Neural progenitor cell (in vitro differentiated cells): Measurements from ENCODE around the gene TMEM107.

Experiments used
- EZH2 ChIP-seq: fragments of 200-600 bp; sonication (generic); IDR thresholded peaks from 2 replicates; pipeline ENCODE4 v1.6.1; 2017; ENCODE audit warnings: antibody characterized with exemption, mild to moderate bottlenecking, moderate library complexity
- EZH2phosphoT487 ChIP-seq: fragments of 200-600 bp; sonication (generic); IDR thresholded peaks from 2 replicates; pipeline ENCODE4 v1.6.1; 2017; ENCODE audit warnings: antibody characterized with exemption

DNA sequence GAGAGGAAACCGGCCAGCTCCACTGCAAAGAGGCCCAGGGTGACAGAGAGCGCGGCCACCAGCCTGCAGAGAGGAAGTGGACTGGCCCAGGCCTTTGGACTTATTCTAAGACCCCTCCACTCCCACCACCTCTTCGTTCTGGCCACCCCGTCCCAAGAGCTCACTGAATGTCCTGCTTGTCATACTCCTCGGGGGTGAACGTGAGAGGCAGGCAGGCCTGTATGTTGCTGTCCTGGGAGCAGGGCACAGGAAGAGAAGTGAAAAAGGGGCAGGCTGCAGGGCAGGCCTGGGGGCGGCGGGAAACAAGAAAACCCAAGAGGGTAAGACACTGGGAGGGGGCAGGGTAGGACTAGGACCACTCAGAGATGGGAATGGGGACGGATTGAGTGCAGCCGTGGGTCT lies 384 bp downstream of the TMEM107 start:
- TF ChIP-seq EZH2phosphoT487 = no peak
- TF ChIP-seq EZH2 = no peak
